BE2C (cell line): ENCODE measurements around the gene ABCD1.
"Not testable (repeated sequence)": the region's sequence is repeated elsewhere in the genome, so short reads cannot be mapped to it uniquely, and the experiment has no call there.

Source experiments
- DNase-seq: peaks from one replicate; pipeline ENCODE4 v3.0.0-alpha.2; 2020
- H3K27me3 ChIP-seq: fragments of 250-450 bp; sonication (Bioruptor Pico); 2 replicates; pipeline ENCODE4 v1.5.1; 2020; ENCODE audit warnings: mild to moderate bottlenecking
- H3K36me3 ChIP-seq: fragments of 250-450 bp; sonication (Bioruptor Pico); 2 replicates; pipeline ENCODE4 v1.5.1; 2020; ENCODE audit warnings: mild to moderate bottlenecking
- H3K4me1 ChIP-seq: fragments of 250-450 bp; sonication (Bioruptor Pico); 2 replicates; pipeline ENCODE4 v1.5.1; 2020
- H3K4me3 ChIP-seq: 2 replicates; pipeline ENCODE4 v1.5.1; 2011; ENCODE audit warnings: low read depth, low read length
- H3K9me3 ChIP-seq: fragments of 250-450 bp; sonication (Bioruptor Pico); 2 replicates; pipeline ENCODE4 v1.5.1; 2020
- CTCF ChIP-seq: IDR thresholded peaks from 2 replicates; pipeline ENCODE4 v1.5.1; 2012; ENCODE audit warnings: mild to moderate bottlenecking, low read depth, low read length

ABCD1 gene

DNA sequence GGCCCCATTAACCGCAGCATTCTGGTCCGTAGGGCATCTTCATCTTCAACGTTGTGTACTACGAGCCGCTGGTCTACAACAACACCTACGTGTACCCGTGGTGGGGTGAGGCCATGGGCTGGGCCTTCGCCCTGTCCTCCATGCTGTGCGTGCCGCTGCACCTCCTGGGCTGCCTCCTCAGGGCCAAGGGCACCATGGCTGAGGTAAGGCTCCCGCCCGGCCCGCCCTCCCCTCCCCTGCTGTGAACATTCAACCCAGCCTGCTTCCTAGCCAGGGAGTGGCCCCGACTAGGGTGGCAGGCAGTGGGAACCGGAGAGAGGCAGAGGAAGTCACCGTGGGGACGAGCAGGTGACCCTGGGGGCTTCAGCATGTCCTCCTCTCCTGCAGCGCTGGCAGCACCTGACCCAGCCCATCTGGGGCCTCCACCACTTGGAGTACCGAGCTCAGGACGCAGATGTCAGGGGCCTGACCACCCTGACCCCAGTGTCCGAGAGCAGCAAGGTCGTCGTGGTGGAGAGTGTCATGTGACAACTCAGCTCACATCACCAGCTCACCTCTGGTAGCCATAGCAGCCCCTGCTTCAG is 29.9 kb upstream of the ABCD1 start:
- H3K4me3 ChIP-seq: no peak overlapping the region
- H3K4me1 ChIP-seq: no peaks in the 10 kb centered on the region
- no peak for TF ChIP-seq CTCF
- H3K27me3 ChIP-seq: no peaks in the 10 kb centered on the region
- 0 out of 2 replicates have a peak, but pooled peaks cover 4% of the 10 kb centered on the region for H3K36me3 ChIP-seq
- DNase-seq: no peak
- no peaks in the 10 kb centered on the region for H3K9me3 ChIP-seq

- Histone ChIP-seq H3K27me3 (no peaks in the 10 kb centered on the region), H3K9me3 (no peaks in the 10 kb centered on the region), H3K4me3 (no peak overlapping the region), H3K36me3 (0 out of 2 replicates have a peak, but pooled peaks cover 4% of the 10 kb centered on the region), H3K4me1 (no peaks in the 10 kb centered on the region)
- no peak for TF ChIP-seq CTCF
- DNase-seq: no peak
Measured at GRCh38 chrX:153696100-153696499, 28.6 kb upstream of the ABCD1 start.

DNA sequence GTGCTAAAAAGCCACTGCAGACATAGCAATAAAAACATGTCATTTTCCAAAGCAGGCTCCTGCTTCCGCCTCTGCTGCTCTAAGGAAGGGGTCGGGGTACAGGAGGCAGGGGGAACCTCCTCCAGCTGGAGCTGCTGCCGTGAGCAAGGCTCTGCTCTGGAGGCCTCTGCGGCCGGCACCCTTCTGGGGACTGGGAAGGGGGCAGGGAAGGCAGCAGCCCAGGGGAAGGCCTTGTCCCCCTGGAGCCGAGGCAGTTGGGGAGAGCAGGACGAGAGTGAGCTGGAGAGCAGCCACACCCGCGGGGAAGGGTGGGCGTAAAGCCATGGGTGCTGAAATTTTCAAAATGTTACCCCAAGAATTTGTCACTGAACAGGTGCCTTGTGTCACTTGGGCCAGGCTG is 28.1 kb upstream of the ABCD1 start:
- not testable (repeated sequence) for H3K27me3 ChIP-seq, DNase-seq, H3K4me1 ChIP-seq, H3K4me3 ChIP-seq, H3K9me3 ChIP-seq, H3K36me3 ChIP-seq

GRCh38 chrX:153696986-153697722 is 27.5 kb upstream of the ABCD1 start:
- H3K4me3 ChIP-seq, H3K9me3 ChIP-seq, DNase-seq, H3K4me1 ChIP-seq, H3K27me3 ChIP-seq, H3K36me3 ChIP-seq: not testable (repeated sequence)

GRCh38 chrX:153697924-153698865 is 26.5 kb upstream of the ABCD1 start:
- no peak for DNase-seq
- H3K36me3 ChIP-seq: peaks cover 3% of the 10 kb centered on the region; the same call in 1 of the 2 replicates

GRCh38 chrX:153699210-153699783 is 25.4 kb upstream of the ABCD1 start:
- H3K4me1 ChIP-seq, DNase-seq, H3K27me3 ChIP-seq, H3K36me3 ChIP-seq, H3K4me3 ChIP-seq, H3K9me3 ChIP-seq: not testable (repeated sequence)

More at GRCh38 chrX:153697924-153698865, 26.5 kb upstream of the ABCD1 start:
- no peak overlapping the region for H3K4me3 ChIP-seq
- TF ChIP-seq CTCF: no peak
- H3K4me1 ChIP-seq: no peaks in the 10 kb centered on the region
- H3K9me3 ChIP-seq: no peaks in the 10 kb centered on the region
- H3K27me3 ChIP-seq: no peaks in the 10 kb centered on the region

- not testable (repeated sequence) for H3K9me3 ChIP-seq, DNase-seq, H3K36me3 ChIP-seq, H3K4me3 ChIP-seq, H3K4me1 ChIP-seq, H3K27me3 ChIP-seq
Measured at GRCh38 chrX:153699784-153700371, 24.8 kb upstream of the ABCD1 start.
